Measurements from ENCODE around the gene DTWD2.
"Not testable (repeated sequence)": the region's sequence is repeated elsewhere in the genome, so short reads cannot be mapped to it uniquely, and the experiment has no call there.

GRCh38 chr5:118993118-118993517, 4.8 kb upstream of the DTWD2 start:
- TF ChIP-seq POLR2A, CTCF (IDR thresholded peaks at IDR 0.05): not testable (repeated sequence)

Data from right lobe of liver (tissue), 4 donors.